ENCODE measurements around the gene NUMA1. TPM values are rescaled to one million over a fixed set of nuclear protein-coding genes. Genes with fewer than 3 reads are reported as not detected.

Gene NUMA1
- total and polyA plus RNA-seq, 4 donors: 19.5 to 93.2 (median 42.1) TPM

- no peaks in the 10 kb centered on the region for H3K9me3 ChIP-seq (ENCODE audit: control insufficient read depth in 4 of 4, low read length in 3 of 4)
- H3K27ac ChIP-seq (ENCODE audit: low read depth in 1 of 2, low read length in 2 of 2): no peak overlapping the region
- H3K27me3 ChIP-seq (ENCODE audit: control insufficient read depth in 4 of 4, insufficient read depth in 4 of 4, low read length in 3 of 4): no peaks in the 10 kb centered on the region
- peaks cover 0 to 5% (median 2%) of the 10 kb centered on the region in 4 donors for H3K4me1 ChIP-seq (ENCODE audit: control insufficient read depth in 4 of 4, insufficient read depth in 4 of 4, low read length in 3 of 4)
- no peak for TF ChIP-seq YY1 (IDR thresholded peaks at IDR 0.05)
- TF ChIP-seq EGR1 (IDR thresholded peaks at IDR 0.05; ENCODE audit: low read depth in 2 of 2): no peak
- TF ChIP-seq CTCF (IDR thresholded peaks at IDR 0.05; ENCODE audit: low read depth, low read length, missing input control): no peak
- TF ChIP-seq RAD21 (IDR thresholded peaks at IDR 0.05): no peak
- no peak for TF ChIP-seq TAF1 (conservative IDR thresholded peaks at IDR 0.05)
- no peak for TF ChIP-seq SP1 (IDR thresholded peaks at IDR 0.05)
- TF ChIP-seq HNF4A (conservative IDR thresholded peaks at IDR 0.05): no peak
- TF ChIP-seq FOXA1 (IDR thresholded peaks at IDR 0.05): no peak
- WGBS: 95% methylated on average over 16 of the region's 16 CpGs
- no peak overlapping the region for H3K9ac ChIP-seq (ENCODE audit: low read depth in 1 of 2, low read length in 2 of 2)
- no peak for DNase-seq (ENCODE audit: low spot score)
- peaks cover 24 to 81% (median 72%) of the 10 kb centered on the region in 4 donors for H3K36me3 ChIP-seq (ENCODE audit: control insufficient read depth in 4 of 4, insufficient read depth in 3 of 4, low read depth in 1 of 4, low read length in 3 of 4)
- H3K4me3 ChIP-seq (ENCODE audit: low read depth in 1 of 3, low read length in 3 of 3): no peak overlapping the region
Measured at GRCh38 chr11:72004515-72005346, 75.6 kb downstream of the NUMA1 start.

- no peaks in the 10 kb centered on the region for H3K9me3 ChIP-seq (ENCODE audit: control insufficient read depth in 4 of 4, low read length in 3 of 4)
- H3K4me3 ChIP-seq (ENCODE audit: low read depth in 1 of 3, low read length in 3 of 3): no peak overlapping the region
- H3K27ac ChIP-seq (ENCODE audit: low read depth in 1 of 2, low read length in 2 of 2): no peak overlapping the region
- peaks cover 23 to 74% (median 66%) of the 10 kb centered on the region in 4 donors for H3K36me3 ChIP-seq (ENCODE audit: control insufficient read depth in 4 of 4, insufficient read depth in 3 of 4, low read depth in 1 of 4, low read length in 3 of 4)
- H3K4me1 ChIP-seq (ENCODE audit: control insufficient read depth in 4 of 4, insufficient read depth in 4 of 4, low read length in 3 of 4): peaks cover 2 to 13% (median 8%) of the 10 kb centered on the region in 4 donors
- TF ChIP-seq HNF4A (conservative IDR thresholded peaks at IDR 0.05) (no peak), MAX (IDR thresholded peaks at IDR 0.05) (no peak), SP1 (IDR thresholded peaks at IDR 0.05) (no peak), FOXA2 (IDR thresholded peaks at IDR 0.05) (no peak), CTCF (IDR thresholded peaks at IDR 0.05; ENCODE audit: low read depth, low read length, missing input control) (no peak), TAF1 (conservative IDR thresholded peaks at IDR 0.05) (no peak), YY1 (IDR thresholded peaks at IDR 0.05) (no peak), RXRA (IDR thresholded peaks at IDR 0.05) (no peak), REST (IDR thresholded peaks at IDR 0.05) (no peak), NR2F2 (IDR thresholded peaks at IDR 0.05) (no peak), ZBTB33 (IDR thresholded peaks at IDR 0.05) (no peak), JUND (IDR thresholded peaks at IDR 0.05) (no peak), HNF4G (IDR thresholded peaks at IDR 0.05) (no peak), GABPA (IDR thresholded peaks at IDR 0.05 in 1 of 2, conservative IDR thresholded peaks at IDR 0.05 in 1 of 2) (no peak), ATF3 (IDR thresholded peaks at IDR 0.05) (no peak)
- DNase-seq (ENCODE audit: low spot score): no peak
- no peaks in the 10 kb centered on the region for H3K27me3 ChIP-seq (ENCODE audit: control insufficient read depth in 4 of 4, insufficient read depth in 4 of 4, low read length in 3 of 4)
- 94% methylated on average over 20 of the region's 20 CpGs for WGBS
- H3K9ac ChIP-seq (ENCODE audit: low read depth in 1 of 2, low read length in 2 of 2): no peak overlapping the region
Measured at GRCh38 chr11:72003776-72004171, 76.6 kb downstream of the NUMA1 start.

Data from liver (tissue), 9 donors.